Trophoblast cell (in vitro differentiated cells and primary cell): ENCODE data around the gene TENM4.
"Not testable (repeated sequence)": the region's sequence is repeated elsewhere in the genome, so short reads cannot be mapped to it uniquely, and the experiment has no call there.

ENCODE experiments used
- DNase-seq, 2 donors: peaks; one replicate each; pipeline ENCODE4 v3.0.0-alpha.2; 2016
- H2AFZ ChIP-seq: 2 replicates; pipeline ENCODE4 v1.6.1; 2013; ENCODE audit warnings: low read length, moderate library complexity, mild to moderate bottlenecking; ENCODE audit not compliant: insufficient read depth, poor library complexity
- H2AK5ac ChIP-seq: 2 replicates; pipeline ENCODE4 v1.6.1; 2013; ENCODE audit warnings: mild to moderate bottlenecking, low read length
- H2BK120ac ChIP-seq: 2 replicates; pipeline ENCODE4 v1.6.1; 2013; ENCODE audit warnings: low read length, mild to moderate bottlenecking, moderate library complexity; ENCODE audit not compliant: insufficient read depth, poor library complexity
- H2BK12ac ChIP-seq: 2 replicates; pipeline ENCODE4 v1.6.1; 2013; ENCODE audit warnings: mild to moderate bottlenecking, low read length, moderate library complexity
- H2BK5ac ChIP-seq: 2 replicates; pipeline ENCODE4 v1.6.1; 2013; ENCODE audit warnings: low read length, low read depth, moderate library complexity, mild to moderate bottlenecking; ENCODE audit not compliant: poor library complexity
- H3K14ac ChIP-seq: 2 replicates; pipeline ENCODE4 v1.6.1; 2013; ENCODE audit warnings: mild to moderate bottlenecking, low read length
- H3K18ac ChIP-seq: 2 replicates; pipeline ENCODE4 v1.6.1; 2013; ENCODE audit warnings: mild to moderate bottlenecking, low read length
- H3K23ac ChIP-seq: 2 replicates; pipeline ENCODE4 v1.6.1; 2013; ENCODE audit warnings: low read length
- H3K27ac ChIP-seq: 2 replicates; pipeline ENCODE4 v1.5.1; 2013; ENCODE audit warnings: low read depth, mild to moderate bottlenecking, inconsistent platforms, low read length, moderate library complexity
- H3K27me3 ChIP-seq: 2 replicates; pipeline ENCODE4 v1.6.1; 2013; ENCODE audit warnings: inconsistent platforms, mild to moderate bottlenecking, low read length, moderate library complexity; ENCODE audit not compliant: insufficient read depth
- H3K36me3 ChIP-seq, 2 experiments: 1 replicate in 1 of 2; 2 replicates in 1 of 2; pipeline ENCODE4 v1.6.1; 2013; ENCODE audit warnings: low read length in 2 of 2, mild to moderate bottlenecking in 2 of 2, moderate library complexity in 1 of 2; ENCODE audit not compliant: insufficient read depth in 2 of 2, control insufficient read depth in 1 of 2
- H3K4ac ChIP-seq: 2 replicates; pipeline ENCODE4 v1.6.1; 2013; ENCODE audit warnings: low read depth, mild to moderate bottlenecking, low read length, moderate library complexity
- H3K4me1 ChIP-seq, 2 experiments: 1 replicate in 1 of 2; 2 replicates in 1 of 2; pipeline ENCODE4 v1.6.1; 2013; ENCODE audit warnings: low read length in 2 of 2, mild to moderate bottlenecking in 2 of 2, moderate library complexity in 1 of 2; ENCODE audit not compliant: insufficient read depth in 2 of 2, control insufficient read depth in 1 of 2
- H3K4me2 ChIP-seq: 2 replicates; pipeline ENCODE4 v1.6.1; 2013; ENCODE audit warnings: inconsistent platforms, mild to moderate bottlenecking, low read length, moderate library complexity
- H3K4me3 ChIP-seq: 2 replicates; pipeline ENCODE4 v1.5.1; 2013; ENCODE audit warnings: mild to moderate bottlenecking, low read depth, low read length, inconsistent platforms
- H3K79me1 ChIP-seq: one replicate; pipeline ENCODE4 v1.6.1; 2013; ENCODE audit warnings: low read length
- H3K79me2 ChIP-seq: 2 replicates; pipeline ENCODE4 v1.6.1; 2013; ENCODE audit warnings: low read length, mild to moderate bottlenecking; ENCODE audit not compliant: control insufficient read depth, insufficient read depth, poor library complexity
- H3K9ac ChIP-seq: 2 replicates; pipeline ENCODE4 v1.6.1; 2013; ENCODE audit warnings: mild to moderate bottlenecking, low read length
- H3K9me3 ChIP-seq: 2 replicates; pipeline ENCODE4 v1.6.1; 2013; ENCODE audit warnings: low read depth, mild to moderate bottlenecking, control low read depth, inconsistent platforms, low read length; ENCODE audit not compliant: insufficient read depth
- H4K12ac ChIP-seq: 2 replicates; pipeline ENCODE4 v1.6.1; 2013; ENCODE audit warnings: low read depth, mild to moderate bottlenecking, low read length, moderate library complexity
- H4K8ac ChIP-seq: 2 replicates; pipeline ENCODE4 v1.6.1; 2013; ENCODE audit warnings: low read depth, mild to moderate bottlenecking, low read length, moderate library complexity
- H4K91ac ChIP-seq: one replicate; pipeline ENCODE4 v1.6.1; 2013; ENCODE audit warnings: low read depth, mild to moderate bottlenecking, low read length, moderate library complexity
- WGBS: extraction: QIAGEN DNeasy Blood & Tissue Kit; methylation state at CpG from one replicate; pipeline ENCODE4 v1.1.7; 2013; ENCODE audit warnings: missing lambda C conversion rate; ENCODE audit not compliant: insufficient read length, insufficient coverage; ENCODE audit errors: extremely low coverage; 5-methylcytosine and 5-hydroxymethylcytosine counted together

TENM4 gene

DNA sequence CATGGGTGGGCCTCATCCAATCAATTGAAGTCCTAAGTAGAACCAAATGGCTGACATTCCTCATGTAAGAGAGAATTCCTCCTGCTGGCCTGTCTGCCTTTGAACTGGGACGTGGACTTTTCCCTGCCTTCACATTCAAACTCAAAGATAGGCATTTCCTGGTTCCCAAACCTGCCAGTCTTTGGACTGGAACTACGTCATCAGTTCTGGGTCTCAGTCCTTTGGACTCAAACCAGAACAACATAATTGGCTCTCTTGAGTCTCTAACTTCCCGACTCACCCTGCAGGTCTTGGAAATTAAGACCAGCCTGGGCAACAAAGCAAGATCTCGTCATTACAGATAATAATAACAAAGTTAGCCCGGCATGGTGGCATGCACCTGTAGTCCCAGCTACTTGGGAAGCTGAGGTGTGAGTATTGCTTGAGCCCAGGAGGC lies 827.4 kb downstream of the TENM4 start:
- H3K9me3 ChIP-seq, result peaks cover 2% of the 10 kb centered on the region
- H3K4me1 ChIP-seq, result no peaks in the 10 kb centered on the region
- H2BK12ac ChIP-seq, result no peak overlapping the region
- no peak overlapping the region for H3K27ac ChIP-seq
- no peak overlapping the region for H2AK5ac ChIP-seq
- no peak overlapping the region for H3K4me2 ChIP-seq
- no peak overlapping the region for H3K4ac ChIP-seq
- H3K27me3 ChIP-seq, result no peaks in the 10 kb centered on the region
- peak in 1 of 2 donors; percentile 31 for DNase-seq
- H4K91ac ChIP-seq, result no peak overlapping the region
- no peak overlapping the region for H3K9ac ChIP-seq
- no peak overlapping the region for H2AFZ ChIP-seq
- no peak overlapping the region for H2BK5ac ChIP-seq
- H3K23ac ChIP-seq, result no peak overlapping the region
- H3K4me3 ChIP-seq, result no peak overlapping the region
- no peaks in the 10 kb centered on the region for H3K79me1 ChIP-seq
- no peaks in the 10 kb centered on the region for H3K79me2 ChIP-seq
- H4K12ac ChIP-seq, result no peak overlapping the region
- H3K18ac ChIP-seq, result no peak overlapping the region
- no CpG with 5 or more reads among the region's 5 CpGs for WGBS
- no peak overlapping the region for H2BK120ac ChIP-seq
- no peaks in the 10 kb centered on the region for H3K36me3 ChIP-seq
- H3K14ac ChIP-seq, result no peak overlapping the region
- H4K8ac ChIP-seq, result no peak overlapping the region

DNA sequence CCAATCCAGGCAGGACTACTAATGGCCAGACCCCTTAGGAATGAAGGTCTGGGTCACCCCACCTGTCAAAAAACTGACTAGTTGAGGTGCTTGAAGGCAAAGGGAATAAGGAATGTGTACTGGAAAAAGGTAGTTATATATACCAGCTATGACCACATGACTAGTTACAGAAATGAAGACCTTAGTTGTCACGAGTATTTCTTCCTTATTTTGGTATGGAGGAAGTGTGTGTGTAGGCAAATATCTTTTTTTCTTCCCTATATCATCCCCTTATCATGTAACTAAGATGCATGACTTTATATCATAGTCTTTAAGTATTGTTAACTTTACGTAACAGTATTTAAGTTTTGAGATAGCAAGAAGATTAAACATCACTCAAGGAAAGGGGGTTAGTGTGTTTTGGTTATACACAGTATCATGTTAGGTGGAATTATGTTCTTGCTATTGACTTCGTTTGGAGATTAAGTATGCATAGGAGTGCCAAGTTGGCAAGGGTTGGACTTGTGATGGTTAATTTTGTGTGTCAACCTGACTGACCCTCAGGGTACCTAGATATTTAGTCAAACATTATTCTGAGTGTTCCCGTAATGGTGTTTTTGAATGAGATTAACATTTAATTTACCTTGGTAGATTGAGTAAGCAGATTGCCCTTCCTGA lies 828.0 kb downstream of the TENM4 start:
- H3K4ac ChIP-seq, result no peak overlapping the region
- no peak overlapping the region for H2BK12ac ChIP-seq
- H2AFZ ChIP-seq, result no peak overlapping the region
- no peak for DNase-seq
- no peak overlapping the region for H4K91ac ChIP-seq
- H3K27ac ChIP-seq, result no peak overlapping the region
- no peak overlapping the region for H3K14ac ChIP-seq
- WGBS, result no CpG with 5 or more reads among the region's 4 CpGs
- no peaks in the 10 kb centered on the region for H3K4me1 ChIP-seq
- no peaks in the 10 kb centered on the region for H3K36me3 ChIP-seq
- H4K8ac ChIP-seq, result no peak overlapping the region
- H2AK5ac ChIP-seq, result no peak overlapping the region
- H3K4me3 ChIP-seq, result no peak overlapping the region
- H3K9me3 ChIP-seq, result peaks cover 2% of the 10 kb centered on the region
- no peak overlapping the region for H3K18ac ChIP-seq
- H3K9ac ChIP-seq, result no peak overlapping the region
- no peak overlapping the region for H3K23ac ChIP-seq
- no peak overlapping the region for H3K4me2 ChIP-seq
- no peaks in the 10 kb centered on the region for H3K79me1 ChIP-seq
- no peak overlapping the region for H2BK5ac ChIP-seq
- no peaks in the 10 kb centered on the region for H3K79me2 ChIP-seq
- no peaks in the 10 kb centered on the region for H3K27me3 ChIP-seq
- no peak overlapping the region for H2BK120ac ChIP-seq
- no peak overlapping the region for H4K12ac ChIP-seq

DNA sequence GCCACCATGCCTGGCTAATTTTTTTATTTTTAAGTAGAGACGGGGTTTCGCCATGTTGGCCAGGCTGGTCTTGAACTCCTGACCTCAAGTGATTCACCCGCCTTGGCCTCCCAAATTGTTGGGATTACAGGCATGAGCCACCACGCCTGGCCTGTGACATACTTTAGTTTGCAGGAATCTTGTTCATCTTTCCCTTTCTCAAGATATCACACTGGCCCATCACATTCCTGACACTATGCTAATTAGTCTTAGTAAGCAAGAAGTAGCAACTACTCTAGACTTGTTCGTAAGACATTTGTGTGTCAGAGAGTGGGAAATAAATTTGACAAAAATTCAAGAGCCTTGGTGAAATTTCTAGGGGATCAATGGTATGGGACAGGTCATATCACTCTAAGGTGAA lies 831.5 kb downstream of the TENM4 start:
- H3K4ac ChIP-seq, H2BK12ac ChIP-seq, H3K23ac ChIP-seq, H3K79me2 ChIP-seq, H4K8ac ChIP-seq, H3K9me3 ChIP-seq, H2AK5ac ChIP-seq, H3K4me3 ChIP-seq, H3K4me1 ChIP-seq, H3K27ac ChIP-seq, H4K12ac ChIP-seq, H4K91ac ChIP-seq, H3K27me3 ChIP-seq, H3K14ac ChIP-seq, H2BK120ac ChIP-seq, H3K4me2 ChIP-seq, H2BK5ac ChIP-seq, H3K36me3 ChIP-seq, H3K18ac ChIP-seq, H3K9ac ChIP-seq, H2AFZ ChIP-seq, H3K79me1 ChIP-seq: not testable (repeated sequence)
- peak; percentile 72 to 88 for DNase-seq
- WGBS, result no CpG with 5 or more reads among the region's 5 CpGs

DNA sequence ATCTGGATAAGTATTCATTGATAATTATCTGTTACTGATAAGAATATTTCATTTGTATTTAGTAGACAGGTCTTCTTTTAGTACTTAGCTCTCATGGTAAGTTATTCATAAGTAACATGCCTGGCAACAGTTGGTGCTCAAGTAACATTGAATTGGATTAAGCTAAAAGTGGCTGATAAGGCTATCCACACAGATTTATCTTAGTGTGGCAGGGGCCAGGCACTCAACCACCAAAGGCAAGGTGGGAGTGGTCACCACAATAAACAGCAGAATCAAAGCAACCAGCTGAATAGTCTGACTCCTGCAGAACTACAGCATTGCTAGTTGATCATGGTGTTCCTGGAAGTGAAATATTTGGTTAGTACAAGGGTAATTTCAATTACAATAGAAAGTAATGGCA lies 833.1 kb downstream of the TENM4 start:
- Histone ChIP-seq H4K8ac (no peak overlapping the region), H3K79me1 (no peaks in the 10 kb centered on the region), H2AK5ac (no peak overlapping the region), H3K9me3 (peaks cover 3% of the 10 kb centered on the region), H3K27ac (no peak overlapping the region), H2BK120ac (no peak overlapping the region), H3K4me2 (no peak overlapping the region), H3K36me3 (no peaks in the 10 kb centered on the region), H4K12ac (no peak overlapping the region), H4K91ac (no peak overlapping the region), H3K27me3 (no peaks in the 10 kb centered on the region), H3K18ac (no peak overlapping the region), H3K4ac (no peak overlapping the region), H3K23ac (no peak overlapping the region), H3K9ac (no peak overlapping the region), H2AFZ (no peak overlapping the region), H3K14ac (no peak overlapping the region), H2BK5ac (no peak overlapping the region), H3K79me2 (no peaks in the 10 kb centered on the region), H2BK12ac (no peak overlapping the region), H3K4me3 (no peak overlapping the region), H3K4me1 (no peaks in the 10 kb centered on the region)
- no peak for DNase-seq
